HG02938 (cell line): ENCODE data around the gene HIF1A.
"Not testable (repeated sequence)": the region's sequence is repeated elsewhere in the genome, so short reads cannot be mapped to it uniquely, and the experiment has no call there.

Experiments used
- ATAC-seq: cut with Tn5 transposase; IDR thresholded peaks from one replicate; pipeline ENCODE4 v1.9.1; 2021; ENCODE audit warnings: mild to moderate bottlenecking, moderate library complexity; ENCODE audit not compliant: unreplicated experiment

The HIF1A gene

GRCh38 chr14:61744238-61744637 is 48.9 kb downstream of the HIF1A start:
- no peak for ATAC-seq

DNA sequence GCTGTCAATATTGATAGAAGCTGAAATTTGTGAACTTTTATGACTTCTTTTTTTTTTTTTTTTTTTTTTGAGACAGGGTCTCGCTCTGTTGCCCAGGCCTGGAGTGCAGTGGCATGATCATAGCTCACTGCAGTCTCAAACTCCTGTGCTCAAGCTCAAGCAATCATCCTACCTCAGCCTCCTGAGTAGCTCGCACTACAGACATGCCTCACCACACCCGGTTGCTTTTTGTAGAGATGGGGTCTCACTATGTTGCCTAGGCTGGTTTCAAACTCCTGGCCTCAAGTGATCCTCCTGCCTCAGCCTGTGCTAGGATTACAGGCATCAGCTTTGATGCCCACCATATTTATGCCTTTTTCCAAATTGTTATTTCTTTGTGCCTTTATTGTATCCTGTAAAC is 51.0 kb downstream of the HIF1A start:
- ATAC-seq: not testable (repeated sequence)

GRCh38 chr14:61746881-61747280 is 51.6 kb downstream of the HIF1A start:
- ATAC-seq: no peak

- no peak for ATAC-seq
Measured at GRCh38 chr14:61747342-61747741, 52.0 kb downstream of the HIF1A start.

- no peak for ATAC-seq
Measured at GRCh38 chr14:61749264-61749663, 54.0 kb downstream of the HIF1A start.

- ATAC-seq: no peak
Measured at GRCh38 chr14:61749867-61750266, 54.6 kb downstream of the HIF1A start.

GRCh38 chr14:61750708-61751474 is 55.6 kb downstream of the HIF1A start:
- ATAC-seq: peak; percentile 80

GRCh38 chr14:61751475-61751989 is 56.2 kb downstream of the HIF1A start:
- ATAC-seq: no peak

- ATAC-seq: peak; percentile 55
Measured at GRCh38 chr14:61752626-61753025, 57.3 kb downstream of the HIF1A start.

DNA sequence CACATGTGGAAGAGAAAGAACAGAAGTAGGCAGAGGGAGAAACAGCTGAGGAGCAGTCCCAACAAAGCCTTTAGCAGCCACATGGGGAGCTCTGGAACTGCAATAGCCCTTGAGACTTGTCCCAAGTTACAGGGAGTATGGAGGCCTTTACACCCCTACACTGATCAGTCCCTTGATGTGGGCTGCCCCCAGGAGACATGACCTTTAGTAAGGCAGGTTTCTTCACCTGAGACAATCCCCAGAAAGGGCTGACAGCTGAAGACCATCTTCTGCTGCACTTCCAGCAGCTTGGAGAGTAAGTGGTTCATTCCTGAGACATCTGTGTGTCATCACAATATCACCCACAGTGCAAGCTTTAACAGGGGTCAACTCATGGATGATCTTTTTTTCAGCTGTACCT is 58.3 kb downstream of the HIF1A start:
- ATAC-seq: no peak

DNA sequence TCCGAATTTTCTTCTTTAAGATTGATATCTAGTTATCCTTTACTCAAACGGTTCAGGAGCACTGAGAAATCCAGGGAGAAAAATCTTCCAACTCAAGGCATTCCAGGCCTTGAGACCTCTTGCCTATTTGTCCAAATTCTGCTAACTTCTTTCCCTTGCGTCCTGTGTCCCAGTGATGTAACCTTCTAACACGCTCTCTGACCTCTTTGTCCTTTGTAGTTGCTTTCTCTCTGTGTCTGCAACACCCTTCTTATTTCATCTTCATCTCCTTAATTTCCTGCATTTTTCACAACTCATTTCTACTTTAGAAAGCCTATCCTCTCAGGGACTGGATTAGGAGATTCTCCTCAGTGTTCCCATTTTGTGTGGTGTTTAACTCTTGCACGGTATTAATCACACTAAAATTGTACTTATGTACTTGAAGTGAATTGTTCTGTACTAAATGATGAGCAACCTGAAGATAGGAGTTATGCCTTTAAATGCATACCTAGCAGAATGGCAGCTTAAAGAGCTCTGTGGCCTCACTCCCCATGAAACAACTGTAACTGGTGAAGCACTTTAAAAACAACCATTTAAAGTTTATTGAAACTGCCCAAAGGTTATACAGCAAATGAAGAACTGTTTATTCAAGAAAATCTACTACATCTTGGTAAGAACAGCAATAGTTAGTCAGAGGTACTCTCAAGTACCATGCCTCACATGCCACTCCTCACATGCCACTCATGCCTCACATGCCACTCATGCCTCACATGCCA is 59.5 kb downstream of the HIF1A start:
- ATAC-seq: no peak

GRCh38 chr14:61755382-61755742 is 60.0 kb downstream of the HIF1A start:
- ATAC-seq: not testable (repeated sequence)

- ATAC-seq: no peak
Measured at GRCh38 chr14:61756135-61756534, 60.8 kb downstream of the HIF1A start.

GRCh38 chr14:61759878-61760277 is 64.6 kb downstream of the HIF1A start:
- no peak for ATAC-seq

- ATAC-seq: no peak
Measured at GRCh38 chr14:61761557-61761956, 66.2 kb downstream of the HIF1A start.

DNA sequence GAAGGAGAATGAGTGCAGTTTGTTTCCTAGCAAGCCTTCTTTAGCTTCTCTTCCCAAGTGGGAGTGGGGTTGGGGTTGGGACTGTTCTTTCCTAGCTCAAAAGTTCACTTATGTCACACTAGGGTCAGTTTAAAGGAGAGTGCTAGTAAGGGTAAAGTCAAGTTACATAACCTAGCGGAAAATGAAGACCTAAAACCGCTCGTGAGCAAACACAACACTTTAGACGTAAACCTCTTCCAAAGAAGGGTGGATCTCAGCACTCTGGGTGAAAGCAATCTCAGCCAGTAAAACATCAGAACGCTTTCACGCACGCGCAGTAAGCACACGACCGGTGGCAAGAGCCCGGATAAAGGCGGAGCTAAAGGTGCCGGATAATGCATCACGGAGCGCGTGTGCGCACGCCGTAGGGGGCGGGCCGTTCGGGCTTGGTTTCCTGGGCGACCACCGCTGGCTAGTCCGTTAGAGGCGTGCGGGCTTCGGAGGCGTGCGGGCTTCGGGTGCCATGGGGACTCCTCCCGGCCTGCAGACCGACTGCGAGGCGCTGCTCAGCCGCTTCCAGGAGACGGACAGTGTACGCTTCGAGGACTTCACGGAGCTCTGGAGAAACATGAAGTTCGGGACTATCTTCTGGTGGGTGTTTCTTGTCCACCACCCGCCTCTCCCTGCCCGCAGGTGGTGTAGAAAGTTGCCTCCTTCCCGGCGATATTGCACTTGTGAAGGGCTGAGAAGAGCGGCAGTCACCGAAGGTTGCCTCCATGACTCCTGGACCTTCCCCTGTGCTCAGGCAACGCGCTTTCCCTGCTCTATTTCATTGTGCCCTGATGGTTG is 66.9 kb downstream of the HIF1A start, which contains the start of gene SNAPC1:
Gene SNAPC1, plus strand, starts transcription at position 462 of the 828 bp plus-strand sequence. Its CDS starts 41 bp downstream, at position 503.
- peak; percentile 98 for ATAC-seq

- no peak for ATAC-seq
Measured at GRCh38 chr14:61764342-61765122, 69.2 kb downstream of the HIF1A start.

DNA sequence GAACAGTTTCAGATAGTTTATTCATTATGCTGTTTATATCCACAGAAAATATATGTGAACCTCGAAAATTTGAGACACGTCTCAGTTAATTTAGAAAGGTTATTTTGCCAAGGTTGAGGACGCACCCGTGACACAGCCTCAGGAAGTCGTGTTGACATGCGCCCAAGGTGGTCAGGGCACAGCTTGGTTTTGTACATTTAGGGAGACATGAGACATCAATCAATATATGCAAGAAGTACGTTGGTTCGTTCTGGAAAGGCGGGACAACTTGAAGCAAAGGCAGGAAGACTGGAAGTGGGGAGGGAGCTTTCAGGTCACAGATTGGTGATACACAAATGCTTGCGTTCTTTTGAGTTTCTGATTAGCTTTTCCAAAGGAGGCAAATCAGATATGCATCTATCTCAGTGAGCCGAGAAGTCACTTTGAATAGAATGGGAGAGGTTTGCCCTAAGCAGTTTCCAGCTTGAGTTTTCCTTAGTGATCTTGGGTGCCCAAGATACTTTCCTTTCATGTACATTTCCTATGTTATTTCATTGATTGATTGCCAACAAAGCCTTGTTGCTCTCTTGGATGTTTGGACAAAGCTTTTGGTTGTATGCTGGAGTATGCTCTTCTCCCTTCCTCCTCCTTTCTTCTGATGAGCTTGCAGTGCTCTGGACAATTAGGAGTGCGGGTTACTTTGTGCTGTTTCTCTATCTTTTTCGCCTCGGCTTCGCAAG is 70.1 kb downstream of the HIF1A start:
- no peak for ATAC-seq

DNA sequence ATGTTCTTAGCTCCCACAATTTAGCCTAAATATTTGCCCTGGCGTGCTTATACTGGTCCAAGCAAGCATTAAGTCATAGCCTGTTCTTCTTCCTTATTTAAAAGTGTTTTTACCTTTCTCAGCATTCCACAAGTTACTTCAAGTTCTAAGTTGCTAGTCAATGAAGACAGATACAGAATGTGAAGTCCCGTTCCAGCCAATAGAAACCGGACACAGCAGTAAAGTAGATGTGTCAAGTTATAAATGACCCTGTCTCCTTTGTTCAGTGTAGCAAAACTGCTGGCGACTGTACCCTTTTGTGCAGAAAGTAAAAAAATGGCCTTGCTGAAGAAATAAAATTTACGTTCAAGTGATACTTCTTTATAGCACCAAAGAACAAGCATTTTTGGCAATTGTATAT is 70.8 kb downstream of the HIF1A start:
- no peak for ATAC-seq

DNA sequence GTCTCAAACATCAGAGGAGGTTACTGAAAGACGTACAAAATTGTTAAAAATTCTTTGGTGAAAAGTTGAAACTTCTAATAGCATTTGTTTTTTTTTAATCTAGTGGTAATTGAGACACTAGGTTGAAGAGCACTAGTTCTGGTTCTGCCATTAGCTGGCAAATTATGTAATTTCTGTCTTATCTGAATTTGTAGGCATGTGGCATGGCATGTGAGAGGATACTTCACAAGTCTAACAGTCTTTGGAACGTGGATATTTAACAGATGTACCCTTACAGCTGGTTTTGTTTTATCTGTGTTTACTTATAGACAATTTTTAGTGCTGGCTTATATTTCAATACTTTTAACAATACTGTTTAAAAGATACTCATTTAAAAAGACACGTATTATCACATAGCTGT is 72.9 kb downstream of the HIF1A start:
- no peak for ATAC-seq
